Measurements from ENCODE around the gene EGFLAM.
"Not testable (repeated sequence)": the region's sequence is repeated elsewhere in the genome, so short reads cannot be mapped to it uniquely, and the experiment has no call there.

Gene EGFLAM

GRCh38 chr5:38331831-38332230 is 73.5 kb downstream of the EGFLAM start:
- DNase-seq: no peak

- DNase-seq: not testable (repeated sequence)
These were observed 74.8 kb downstream of the EGFLAM start for GRCh38 chr5:38333181-38333580.

GRCh38 chr5:38338455-38338854 is 80.1 kb downstream of the EGFLAM start:
- DNase-seq: no peak

GRCh38 chr5:38339446-38339845 is 81.1 kb downstream of the EGFLAM start:
- DNase-seq: no peak

- DNase-seq: no peak
These were observed 82.7 kb downstream of the EGFLAM start for GRCh38 chr5:38341056-38341455.

GRCh38 chr5:38341641-38342040 is 83.3 kb downstream of the EGFLAM start:
- no peak for DNase-seq

GRCh38 chr5:38342261-38342660 is 83.9 kb downstream of the EGFLAM start:
- DNase-seq: no peak

- no peak for DNase-seq
These were observed 86.5 kb downstream of the EGFLAM start for GRCh38 chr5:38344891-38345290.

GRCh38 chr5:38346593-38346992 is 88.2 kb downstream of the EGFLAM start:
- no peak for DNase-seq

GRCh38 chr5:38347040-38347763 is 88.8 kb downstream of the EGFLAM start:
- DNase-seq: no peak

- DNase-seq: no peak
These were observed 89.5 kb downstream of the EGFLAM start for GRCh38 chr5:38347896-38348295.

- no peak for DNase-seq
These were observed 102.1 kb downstream of the EGFLAM start for GRCh38 chr5:38360323-38361061.

GRCh38 chr5:38362713-38363112 is 104.4 kb downstream of the EGFLAM start:
- no peak for DNase-seq

- DNase-seq: no peak
These were observed 106.5 kb downstream of the EGFLAM start for GRCh38 chr5:38364825-38365224.

GRCh38 chr5:38367410-38367809 is 109.1 kb downstream of the EGFLAM start:
- DNase-seq: no peak

GRCh38 chr5:38367966-38368365 is 109.6 kb downstream of the EGFLAM start:
- no peak for DNase-seq

- no peak for DNase-seq
These were observed 111.3 kb downstream of the EGFLAM start for GRCh38 chr5:38369692-38370091.

- no peak for DNase-seq
These were observed 112.2 kb downstream of the EGFLAM start for GRCh38 chr5:38370358-38371100.

GRCh38 chr5:38371596-38371995 is 113.2 kb downstream of the EGFLAM start:
- DNase-seq: no peak

GRCh38 chr5:38373743-38374142 is 115.4 kb downstream of the EGFLAM start:
- DNase-seq: no peak

GRCh38 chr5:38375423-38375822 is 117.1 kb downstream of the EGFLAM start:
- no peak for DNase-seq

- DNase-seq: no peak
These were observed 118.0 kb downstream of the EGFLAM start for GRCh38 chr5:38376404-38376803.

GRCh38 chr5:38378579-38378978 is 120.2 kb downstream of the EGFLAM start:
- no peak for DNase-seq
